RWPE1 (cell line): ENCODE measurements around the gene STYXL1.
A peak's percentile ranks its signal among the peaks of the same experiment; 100 is the strongest.

Source experiments
- CTCF ChIA-PET: fragments of 350-600 bp; sonication (Branson Sonifier 250); formaldehyde crosslinking; extraction: SDS; loops from one replicate; lab custom pipeline; 2021; lab: Yijun Ruan, JAX
- POLR2A ChIA-PET: fragments of 400-600 bp; formaldehyde crosslinking; extraction: SDS; loops from one replicate; lab custom pipeline; 2020; ENCODE audit warnings: antibody characterized with exemption; ENCODE audit not compliant: low non-redundant PET; lab: Yijun Ruan, JAX
- DNase-seq: peaks from one replicate; pipeline ENCODE4 v3.0.0; 2012; ENCODE audit warnings: low spot score
- H3K27ac ChIP-seq: fragments of 450-650 bp; 2 replicates; pipeline ENCODE4 v1.5.1; 2017
- TF ChIP-seq, protein P1 (sequence below): fragments of 450-650 bp; conservative IDR thresholded peaks from 2 replicates; pipeline ENCODE4 v1.5.1; 2017; ENCODE audit warnings: low read depth, mild to moderate bottlenecking

STYXL1 gene

DNA sequence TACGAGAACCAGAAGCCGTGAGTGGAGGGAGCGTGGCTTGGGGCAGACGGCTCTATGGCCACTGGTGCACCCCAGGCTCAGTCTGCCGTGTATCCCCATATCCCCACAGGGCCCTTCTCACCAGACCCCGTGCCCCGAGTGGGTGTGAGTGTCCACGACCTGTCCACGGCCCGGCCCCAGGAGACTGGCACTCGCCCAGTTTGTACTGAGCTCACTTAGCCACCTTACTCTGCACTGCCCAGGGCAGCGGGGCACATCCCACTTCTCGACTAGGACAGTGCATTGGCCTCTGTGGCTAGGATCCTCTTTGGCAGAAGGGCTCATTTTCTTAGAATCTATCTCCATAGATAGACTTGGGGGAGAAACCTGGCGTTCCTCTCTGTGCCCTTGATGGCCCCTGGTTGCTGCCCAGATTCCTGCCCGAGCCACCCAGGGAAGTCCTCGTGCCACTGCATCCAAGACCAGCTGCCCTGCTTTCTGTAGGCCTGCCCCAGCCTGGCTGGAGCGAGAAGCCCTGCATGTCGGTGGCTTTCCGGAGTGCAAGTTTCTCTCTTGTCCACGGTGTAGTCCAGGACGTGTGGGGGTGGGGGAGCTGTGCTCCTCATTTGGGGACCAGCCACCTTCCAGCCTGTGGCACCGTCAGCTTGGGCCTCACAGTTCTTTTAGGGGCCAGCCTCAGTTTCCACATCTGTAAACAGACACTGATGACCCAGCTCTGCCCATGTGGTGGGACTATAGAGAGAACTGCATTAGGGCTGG is 65.3 kb downstream of the STYXL1 start:
- TF ChIP-seq, protein P1, sequence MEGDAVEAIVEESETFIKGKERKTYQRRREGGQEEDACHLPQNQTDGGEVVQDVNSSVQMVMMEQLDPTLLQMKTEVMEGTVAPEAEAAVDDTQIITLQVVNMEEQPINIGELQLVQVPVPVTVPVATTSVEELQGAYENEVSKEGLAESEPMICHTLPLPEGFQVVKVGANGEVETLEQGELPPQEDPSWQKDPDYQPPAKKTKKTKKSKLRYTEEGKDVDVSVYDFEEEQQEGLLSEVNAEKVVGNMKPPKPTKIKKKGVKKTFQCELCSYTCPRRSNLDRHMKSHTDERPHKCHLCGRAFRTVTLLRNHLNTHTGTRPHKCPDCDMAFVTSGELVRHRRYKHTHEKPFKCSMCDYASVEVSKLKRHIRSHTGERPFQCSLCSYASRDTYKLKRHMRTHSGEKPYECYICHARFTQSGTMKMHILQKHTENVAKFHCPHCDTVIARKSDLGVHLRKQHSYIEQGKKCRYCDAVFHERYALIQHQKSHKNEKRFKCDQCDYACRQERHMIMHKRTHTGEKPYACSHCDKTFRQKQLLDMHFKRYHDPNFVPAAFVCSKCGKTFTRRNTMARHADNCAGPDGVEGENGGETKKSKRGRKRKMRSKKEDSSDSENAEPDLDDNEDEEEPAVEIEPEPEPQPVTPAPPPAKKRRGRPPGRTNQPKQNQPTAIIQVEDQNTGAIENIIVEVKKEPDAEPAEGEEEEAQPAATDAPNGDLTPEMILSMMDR, result no peak
- ChIA-PET CTCF (no interaction called here), POLR2A (no interaction called here)
- peak overlapping the region; percentile 61 for H3K27ac ChIP-seq
- DNase-seq, result no peak

DNA sequence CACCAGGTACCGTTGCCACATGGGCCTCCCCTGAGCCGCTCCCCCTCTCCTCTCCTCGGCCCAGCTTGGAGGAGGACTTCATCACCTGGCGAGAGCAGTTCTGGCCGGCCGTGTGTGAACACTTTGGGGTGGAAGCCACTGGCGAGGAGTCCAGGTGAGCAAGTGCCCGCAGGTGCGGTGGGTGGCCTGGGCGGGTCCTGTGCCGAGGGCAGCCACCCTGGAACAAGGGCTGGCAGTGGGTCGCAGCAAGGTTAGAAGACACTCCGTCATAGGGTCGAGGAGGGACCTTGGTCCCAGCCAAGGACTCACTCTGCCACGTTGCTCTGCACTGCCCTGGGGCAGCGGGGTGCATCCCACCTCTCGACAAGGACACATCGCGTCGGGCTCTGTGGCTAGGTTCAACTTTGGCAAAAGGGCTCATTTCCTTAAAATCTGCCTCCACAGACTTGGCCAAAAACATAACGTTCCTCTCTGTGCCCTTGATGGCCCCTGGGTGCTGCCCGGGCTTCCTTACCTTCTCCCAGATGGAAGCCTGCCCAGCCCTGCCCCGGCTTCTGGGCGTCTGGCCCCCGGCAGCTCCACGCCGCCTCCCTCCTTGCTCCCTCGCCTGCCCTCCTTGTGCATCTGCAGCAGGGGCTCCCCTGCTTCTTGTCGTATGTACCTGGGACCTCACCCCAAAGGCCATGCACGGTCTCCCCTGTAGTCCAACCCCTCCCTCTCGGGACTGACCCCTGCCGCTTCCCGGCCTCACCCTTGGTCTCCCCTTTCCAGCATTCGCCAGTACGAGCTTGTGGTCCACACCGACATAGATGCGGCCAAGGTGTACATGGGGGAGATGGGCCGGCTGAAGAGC is 66.1 kb downstream of the STYXL1 start:
- CTCF ChIA-PET, result no interaction called here

DNA sequence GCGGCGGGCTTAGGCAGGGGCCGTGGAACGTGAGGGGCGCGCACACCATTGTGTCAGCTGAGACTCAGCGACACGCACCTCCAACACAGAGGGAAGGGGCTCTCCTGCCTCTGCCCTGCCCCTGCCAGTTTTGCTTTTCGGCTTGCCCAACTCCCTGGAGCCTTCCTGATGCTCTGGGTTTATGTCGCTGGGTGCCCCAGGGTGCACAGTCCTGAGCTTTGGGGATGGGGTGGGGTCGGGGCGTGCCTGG is 66.7 kb downstream of the STYXL1 start:
- DNase-seq, result no peak
- peak overlapping the region; percentile 61; the same call in 1 of the 2 replicates for H3K27ac ChIP-seq
- TF ChIP-seq, protein P1, result no peak
- CTCF ChIA-PET, result interaction anchor here (0.6 kb wide), 1 partner anchor 69 kb away, joined by 5 read pairs; no protein-coding TSS in a partner anchor
- POLR2A ChIA-PET, result no interaction called here

More for the DNA sequence above, 66.1 kb downstream of the STYXL1 start:
- DNase-seq, result no peak
- TF ChIP-seq, protein P1, result no peak
- peak overlapping the region; percentile 61 for H3K27ac ChIP-seq
- POLR2A ChIA-PET, result no interaction called here

DNA sequence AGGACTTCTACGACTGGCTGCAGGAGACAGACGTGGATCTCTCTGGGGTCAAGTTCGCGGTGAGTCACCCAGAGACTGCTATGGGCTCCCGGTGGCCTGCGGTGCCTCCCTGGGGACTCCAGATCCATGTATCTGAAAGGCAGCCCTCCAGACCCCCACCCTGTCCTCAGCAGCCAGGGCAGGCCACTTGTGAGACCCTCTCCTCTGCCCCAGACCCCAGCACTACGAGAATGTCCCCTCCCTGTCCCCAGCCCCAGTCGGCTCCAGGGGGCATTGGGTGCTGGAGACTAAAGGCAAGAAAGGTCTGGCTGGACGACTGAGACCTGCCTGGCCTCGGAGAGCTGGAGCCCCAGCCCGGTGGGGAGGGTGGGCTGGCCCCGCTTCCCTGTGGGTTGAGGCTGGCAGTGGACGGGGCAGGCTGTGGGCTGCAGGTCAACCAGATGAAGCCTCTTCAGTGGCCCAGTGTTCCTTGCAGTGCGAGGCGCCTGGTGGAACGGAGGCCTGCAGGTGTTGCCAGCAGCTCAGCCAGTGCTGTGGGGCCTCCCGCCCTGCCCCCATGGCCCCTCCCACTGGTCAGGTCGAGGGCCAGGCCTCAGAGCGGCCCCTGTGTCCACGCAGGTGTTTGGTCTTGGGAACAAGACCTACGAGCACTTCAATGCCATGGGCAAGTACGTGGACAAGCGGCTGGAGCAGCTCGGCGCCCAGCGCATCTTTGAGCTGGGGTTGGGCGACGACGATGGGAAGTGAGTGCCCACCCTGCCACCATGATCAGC is 67.2 kb downstream of the STYXL1 start:
- DNase-seq, result no peak
- POLR2A ChIA-PET, result no interaction called here

DNA sequence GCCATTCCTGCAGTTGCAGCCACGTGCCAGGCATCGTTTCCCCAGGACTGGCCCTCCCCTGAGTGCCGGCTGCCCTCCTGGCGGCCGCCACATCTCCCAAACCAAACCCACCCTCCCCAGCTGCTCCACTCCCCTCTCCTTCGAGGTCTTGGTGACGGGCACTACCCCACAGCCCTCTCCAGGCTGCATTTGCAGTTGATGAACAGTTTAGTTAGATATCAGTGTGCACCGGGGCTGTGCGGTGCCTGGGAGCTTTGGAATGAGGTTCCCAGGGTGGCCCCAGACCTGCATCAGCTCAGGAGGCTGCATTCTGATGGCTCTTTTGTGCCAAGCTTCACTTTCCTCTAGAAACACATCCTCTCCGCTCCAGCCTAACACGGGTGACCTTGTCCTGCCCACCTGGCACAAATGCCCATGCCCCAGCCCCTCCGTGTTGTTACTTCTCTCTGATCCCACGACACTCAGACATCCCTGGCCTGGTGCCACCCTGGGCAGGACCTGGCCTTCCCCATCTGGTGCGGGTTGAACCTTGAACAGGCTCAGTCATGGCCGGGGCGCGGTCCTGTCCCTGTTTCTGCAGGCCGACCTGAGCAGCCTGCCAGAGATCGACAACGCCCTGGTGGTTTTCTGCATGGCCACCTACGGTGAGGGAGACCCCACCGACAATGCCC is 67.9 kb downstream of the STYXL1 start:
- POLR2A ChIA-PET, result no interaction called here
- CTCF ChIA-PET, result no interaction called here
- TF ChIP-seq, protein P1, result no peak
- DNase-seq, result no peak
- H3K27ac ChIP-seq, result peak overlapping the region; percentile 61

More for the DNA sequence above, 67.2 kb downstream of the STYXL1 start:
- peak overlapping the region; percentile 61 for H3K27ac ChIP-seq
- CTCF ChIA-PET, result interaction anchor here (0.6 kb wide), 1 partner anchor 68 kb away, joined by 5 read pairs; no protein-coding TSS in a partner anchor
- TF ChIP-seq, protein P1, result no peak
